H9 (cell line): Measurements from ENCODE around the gene OVOL2. TPM values are rescaled to one million over a fixed set of nuclear protein-coding genes. Genes with fewer than 3 reads are reported as not detected.

Experiments used
- DNase-seq: peaks from one replicate; pipeline ENCODE4 v3.0.0-alpha.2; 2017
- H2AFZ ChIP-seq: one replicate; pipeline ENCODE4 v1.6.1; 2013; ENCODE audit warnings: mild to moderate bottlenecking, low read length, control low read depth, moderate library complexity
- H2AK5ac ChIP-seq: 2 replicates; pipeline ENCODE4 v1.6.1; 2013; ENCODE audit warnings: low read length, control low read depth, mixed read lengths; ENCODE audit not compliant: insufficient read length
- H2BK120ac ChIP-seq: one replicate; pipeline ENCODE4 v1.6.1; 2013; ENCODE audit warnings: low read depth, mild to moderate bottlenecking, low read length, control low read depth, inconsistent platforms; ENCODE audit not compliant: poor library complexity, severe bottlenecking
- H2BK12ac ChIP-seq: 2 replicates; pipeline ENCODE4 v1.6.1; 2013; ENCODE audit warnings: low read length, control low read depth, mixed read lengths, low read depth; ENCODE audit not compliant: insufficient read length
- H2BK15ac ChIP-seq: 2 replicates; pipeline ENCODE4 v1.6.1; 2013; ENCODE audit warnings: low read depth, low read length, control low read depth
- H2BK20ac ChIP-seq: one replicate; pipeline ENCODE4 v1.6.1; 2013; ENCODE audit warnings: low read depth, mild to moderate bottlenecking, low read length, control low read depth, inconsistent platforms; ENCODE audit not compliant: poor library complexity, severe bottlenecking
- H2BK5ac ChIP-seq: 2 replicates; pipeline ENCODE4 v1.6.1; 2013; ENCODE audit warnings: low read length, control low read depth, mixed read lengths; ENCODE audit not compliant: insufficient read length
- H3K14ac ChIP-seq: 2 replicates; pipeline ENCODE4 v1.6.1; 2013; ENCODE audit warnings: low read length, control low read depth; ENCODE audit not compliant: insufficient read depth
- H3K18ac ChIP-seq: 2 replicates; pipeline ENCODE4 v1.6.1; 2013; ENCODE audit warnings: low read depth, mild to moderate bottlenecking, mixed read lengths, low read length, control low read depth; ENCODE audit not compliant: insufficient read length
- H3K23ac ChIP-seq: 2 replicates; pipeline ENCODE4 v1.6.1; 2013; ENCODE audit warnings: low read length, control low read depth, mixed read lengths, low read depth; ENCODE audit not compliant: insufficient read length
- H3K23me2 ChIP-seq: 2 replicates; pipeline ENCODE4 v1.6.1; 2013; ENCODE audit warnings: low read depth, mild to moderate bottlenecking, mixed read lengths, low read length, control low read depth; ENCODE audit not compliant: insufficient read length, poor library complexity, severe bottlenecking
- H3K27ac ChIP-seq: 2 replicates; pipeline ENCODE4 v1.5.1; 2013; ENCODE audit warnings: low read length, control low read depth, mixed read lengths, low read depth; ENCODE audit not compliant: insufficient read length
- H3K27me3 ChIP-seq: 2 replicates; pipeline ENCODE4 v1.6.1; 2013; ENCODE audit warnings: low read length, control low read depth, inconsistent platforms; ENCODE audit not compliant: insufficient read depth
- H3K4ac ChIP-seq: 2 replicates; pipeline ENCODE4 v1.6.1; 2013; ENCODE audit warnings: low read depth, mild to moderate bottlenecking, control low read depth, inconsistent platforms, low read length, moderate library complexity
- H3K4me1 ChIP-seq: 2 replicates; pipeline ENCODE4 v1.6.1; 2013; ENCODE audit warnings: low read length, control low read depth, inconsistent platforms; ENCODE audit not compliant: insufficient read depth
- H3K4me2 ChIP-seq: 2 replicates; pipeline ENCODE4 v1.6.1; 2013; ENCODE audit warnings: low read length, control low read depth, mixed read lengths; ENCODE audit not compliant: insufficient read length, insufficient read depth
- H3K56ac ChIP-seq: 2 replicates; pipeline ENCODE4 v1.6.1; 2013; ENCODE audit warnings: low read depth, mild to moderate bottlenecking, mixed read lengths, low read length, control low read depth; ENCODE audit not compliant: insufficient read length
- H3K79me1 ChIP-seq: 2 replicates; pipeline ENCODE4 v1.6.1; 2013; ENCODE audit warnings: low read depth, mild to moderate bottlenecking, moderate library complexity, low read length, control low read depth, inconsistent platforms; ENCODE audit not compliant: insufficient read depth, poor library complexity, severe bottlenecking
- H3K79me2 ChIP-seq: 2 replicates; pipeline ENCODE4 v1.6.1; 2013; ENCODE audit warnings: low read length, control low read depth, inconsistent platforms; ENCODE audit not compliant: insufficient read depth
- H3K9ac ChIP-seq: 2 replicates; pipeline ENCODE4 v1.6.1; 2013; ENCODE audit warnings: low read length, control low read depth, mixed read lengths; ENCODE audit not compliant: insufficient read length; ENCODE audit errors: extremely low read depth
- H3K9me3 ChIP-seq: one replicate; pipeline ENCODE4 v1.6.1; 2013; ENCODE audit warnings: low read depth, low read length, inconsistent platforms; ENCODE audit not compliant: control insufficient read depth
- H3T11ph ChIP-seq: one replicate; pipeline ENCODE4 v1.6.1; 2013; ENCODE audit warnings: mild to moderate bottlenecking, low read length, control low read depth, inconsistent platforms
- H4K20me1 ChIP-seq: one replicate; pipeline ENCODE4 v1.6.1; 2013; ENCODE audit not compliant: control insufficient read depth, insufficient read length, insufficient read depth
- H4K5ac ChIP-seq: 2 replicates; pipeline ENCODE4 v1.6.1; 2013; ENCODE audit warnings: low read depth, mild to moderate bottlenecking, mixed read lengths, low read length, control low read depth; ENCODE audit not compliant: insufficient read length
- H4K8ac ChIP-seq: replicated peaks from 2 replicates; pipeline ENCODE4 v1.6.1; 2013; ENCODE audit warnings: low read length, control low read depth, mixed read lengths, low read depth; ENCODE audit not compliant: insufficient read length
- H4K91ac ChIP-seq: 2 replicates; pipeline ENCODE4 v1.6.1; 2013; ENCODE audit warnings: low read depth, mild to moderate bottlenecking, moderate library complexity, mixed read lengths, low read length, control low read depth; ENCODE audit not compliant: insufficient read length
- H3K27ac Mint-ChIP-seq, 3 experiments: 2 replicates in 2 of 3; 3 replicates in 1 of 3; pipeline ENCODE4 v1.8.0; 2020 to 2021; ENCODE audit warnings: mixed read lengths in 3 of 3, mild to moderate bottlenecking in 1 of 3, moderate library complexity in 1 of 3
- H3K27me3 Mint-ChIP-seq: 2 replicates; pipeline ENCODE4 v1.8.0; 2021; ENCODE audit warnings: low read depth, mild to moderate bottlenecking, moderate library complexity, mixed read lengths
- H3K36me3 Mint-ChIP-seq, 3 experiments: 2 replicates in 2 of 3; 3 replicates in 1 of 3; pipeline ENCODE4 v1.8.0; 2020 to 2021; ENCODE audit warnings: low read depth in 3 of 3, mixed read lengths in 3 of 3; ENCODE audit not compliant: insufficient read depth in 1 of 3
- H3K4me1 Mint-ChIP-seq, 2 experiments: 2 replicates each; pipeline ENCODE4 v1.8.0; 2020; ENCODE audit warnings: mixed read lengths in 2 of 2
- H3K4me3 Mint-ChIP-seq, 2 experiments: 2 replicates in 1 of 2; 3 replicates in 1 of 2; pipeline ENCODE4 v1.8.0; 2020 to 2021; ENCODE audit warnings: mild to moderate bottlenecking in 2 of 2, mixed read lengths in 2 of 2, moderate library complexity in 1 of 2
- H3K9me3 Mint-ChIP-seq, 2 experiments: 2 replicates in 1 of 2; 3 replicates in 1 of 2; pipeline ENCODE4 v1.8.0; 2020; ENCODE audit warnings: mild to moderate bottlenecking in 2 of 2, mixed read lengths in 2 of 2, moderate library complexity in 1 of 2
- WGBS: extraction: QIAGEN DNeasy Blood & Tissue Kit; methylation state at CpG from one replicate; pipeline ENCODE4 v1.1.7; 2013; ENCODE audit warnings: missing lambda C conversion rate, low lambda C conversion rate, mixed read lengths; ENCODE audit not compliant: insufficient read length; ENCODE audit errors: extremely low coverage; 5-methylcytosine and 5-hydroxymethylcytosine counted together
- total RNA-seq: library from RNA; stranded (reverse); gene quantifications from 2 replicates; pipeline ENCODE4 v1.2.1, GENCODE V29; 2021
- TF ChIP-seq, protein P1 (sequence below): fragments of 200-600 bp; sonication (generic); conservative IDR thresholded peaks from 3 replicates; pipeline ENCODE4 v1.8.0; 2021; ENCODE audit warnings: antibody characterized with exemption, mild to moderate bottlenecking

Gene OVOL2
- total RNA-seq, 1 experiment from 2014 or later, result 5.8 TPM

DNA sequence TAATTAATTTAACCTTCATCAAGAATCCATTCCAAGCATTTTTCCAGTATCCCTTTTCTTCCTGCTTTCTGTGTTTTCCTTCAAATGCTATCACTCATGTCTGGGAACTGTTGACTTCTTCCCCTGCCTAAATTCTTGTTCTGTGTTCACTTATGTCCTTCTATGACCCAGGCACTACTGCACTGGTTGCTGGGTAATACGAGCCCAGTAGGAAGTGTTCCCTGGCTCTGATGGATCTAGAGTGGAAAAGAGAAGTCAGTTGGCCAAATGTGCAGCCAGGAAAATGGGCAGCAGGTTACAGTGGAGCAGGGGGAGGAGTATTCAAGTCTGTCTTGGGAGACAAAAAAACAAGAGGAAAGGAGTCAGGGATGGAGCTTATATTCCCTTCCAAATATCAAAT, 7.1 kb downstream of the OVOL2 start:
- no peak overlapping the region for H2BK15ac ChIP-seq
- no peak overlapping the region for H3K14ac ChIP-seq
- H4K20me1 ChIP-seq, result no peaks in the 10 kb centered on the region
- no peak overlapping the region for H3K18ac ChIP-seq
- H2BK12ac ChIP-seq, result no peak overlapping the region
- no peaks in the 10 kb centered on the region for H3K9me3 ChIP-seq
- H3K4me1 ChIP-seq, result no peaks in the 10 kb centered on the region
- no peak overlapping the region for H3K4ac ChIP-seq
- H4K91ac ChIP-seq, result no peak overlapping the region
- no peaks in the 10 kb centered on the region for H3K79me1 ChIP-seq
- no peaks in the 10 kb centered on the region for H3K23me2 ChIP-seq
- no peak overlapping the region for H3T11ph ChIP-seq
- peaks cover 5 to 9% of the 10 kb centered on the region in 2 experiments for H3K4me1 Mint-ChIP-seq
- H3K9ac ChIP-seq, result no peak overlapping the region
- H3K23ac ChIP-seq, result no peak overlapping the region
- H2BK120ac ChIP-seq, result no peak overlapping the region
- TF ChIP-seq, protein P1, sequence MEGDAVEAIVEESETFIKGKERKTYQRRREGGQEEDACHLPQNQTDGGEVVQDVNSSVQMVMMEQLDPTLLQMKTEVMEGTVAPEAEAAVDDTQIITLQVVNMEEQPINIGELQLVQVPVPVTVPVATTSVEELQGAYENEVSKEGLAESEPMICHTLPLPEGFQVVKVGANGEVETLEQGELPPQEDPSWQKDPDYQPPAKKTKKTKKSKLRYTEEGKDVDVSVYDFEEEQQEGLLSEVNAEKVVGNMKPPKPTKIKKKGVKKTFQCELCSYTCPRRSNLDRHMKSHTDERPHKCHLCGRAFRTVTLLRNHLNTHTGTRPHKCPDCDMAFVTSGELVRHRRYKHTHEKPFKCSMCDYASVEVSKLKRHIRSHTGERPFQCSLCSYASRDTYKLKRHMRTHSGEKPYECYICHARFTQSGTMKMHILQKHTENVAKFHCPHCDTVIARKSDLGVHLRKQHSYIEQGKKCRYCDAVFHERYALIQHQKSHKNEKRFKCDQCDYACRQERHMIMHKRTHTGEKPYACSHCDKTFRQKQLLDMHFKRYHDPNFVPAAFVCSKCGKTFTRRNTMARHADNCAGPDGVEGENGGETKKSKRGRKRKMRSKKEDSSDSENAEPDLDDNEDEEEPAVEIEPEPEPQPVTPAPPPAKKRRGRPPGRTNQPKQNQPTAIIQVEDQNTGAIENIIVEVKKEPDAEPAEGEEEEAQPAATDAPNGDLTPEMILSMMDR, result no peak
- peaks cover 11% of the 10 kb centered on the region for H3K27me3 Mint-ChIP-seq
- H3K27me3 ChIP-seq, result no peaks in the 10 kb centered on the region; the same call in 1 of the 2 replicates
- no peak overlapping the region for H2AFZ ChIP-seq
- H2BK5ac ChIP-seq, result no peak overlapping the region
- no peak overlapping the region for H3K4me2 ChIP-seq
- no peak overlapping the region for H3K27ac ChIP-seq
- no peaks in the 10 kb centered on the region for H3K9me3 Mint-ChIP-seq
- H4K8ac ChIP-seq, result no peak overlapping the region
- no peak overlapping the region for H3K4me3 Mint-ChIP-seq
- H2BK20ac ChIP-seq, result no peak overlapping the region
- peaks cover 0 to 8% (median 3%) of the 10 kb centered on the region in 3 experiments; a peak in 3 of 7 replicates for H3K36me3 Mint-ChIP-seq
- no CpG with 5 or more reads among the region's 1 CpG for WGBS
- no peaks in the 10 kb centered on the region for H3K79me2 ChIP-seq
- no peak overlapping the region for H3K56ac ChIP-seq
- no peak overlapping the region for H2AK5ac ChIP-seq
- H3K27ac Mint-ChIP-seq, result no peak overlapping the region
- no peak overlapping the region for H4K5ac ChIP-seq
- no peak for DNase-seq
